Activated effector memory CD4-positive, alpha-beta T cell treated with Interleukin-2 at 50 U/mL for 16 hours (primary cell): Measurements from ENCODE around the gene GNAO1.
A peak's percentile ranks its signal among the peaks of the same experiment; 100 is the strongest.

Experiments
- DNase-seq: peaks from one replicate; pipeline ENCODE4 v3.0.0-alpha.2; 2020

Gene GNAO1

DNA sequence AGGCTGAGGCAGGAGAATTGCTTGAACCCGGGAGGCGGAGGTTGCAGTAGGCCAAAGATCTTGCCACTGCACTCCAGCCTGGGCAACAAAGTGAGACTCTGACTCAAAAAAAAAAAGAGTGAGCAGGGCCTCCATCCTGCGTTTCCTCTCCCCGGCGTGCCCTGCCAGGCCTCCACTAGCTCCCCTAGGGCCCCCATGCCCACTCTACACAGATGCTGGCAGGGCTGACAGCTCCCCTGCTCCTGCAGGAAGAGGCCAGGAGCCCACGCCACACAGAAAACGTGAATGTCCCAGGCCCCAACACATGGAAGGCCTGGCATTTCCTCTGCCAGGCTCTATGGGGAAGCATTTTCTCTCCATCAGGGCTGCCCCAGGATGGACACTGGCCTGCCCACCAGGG lies 124.7 kb downstream of the GNAO1 start:
- no peak for DNase-seq

DNA sequence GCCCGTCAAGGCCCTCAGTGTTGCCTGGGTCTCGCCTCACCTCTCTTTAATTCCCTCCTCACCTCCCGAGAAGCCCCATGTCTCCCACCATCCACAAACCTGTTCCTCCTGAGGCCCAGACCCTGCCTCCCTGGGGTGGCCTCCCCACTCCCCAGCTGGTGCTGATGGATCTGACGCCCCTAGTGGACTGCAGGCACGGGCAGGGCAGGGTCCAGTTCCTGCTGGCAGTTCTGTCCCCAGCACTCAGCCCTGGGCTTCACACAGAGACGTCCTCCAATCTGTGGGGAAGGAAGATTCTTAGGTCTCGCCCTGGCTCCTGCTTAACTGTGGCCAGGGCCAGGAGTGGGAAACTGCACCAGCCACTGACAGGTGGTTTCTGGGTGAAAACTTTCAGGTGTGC lies 125.3 kb downstream of the GNAO1 start:
- DNase-seq = no peak

DNA sequence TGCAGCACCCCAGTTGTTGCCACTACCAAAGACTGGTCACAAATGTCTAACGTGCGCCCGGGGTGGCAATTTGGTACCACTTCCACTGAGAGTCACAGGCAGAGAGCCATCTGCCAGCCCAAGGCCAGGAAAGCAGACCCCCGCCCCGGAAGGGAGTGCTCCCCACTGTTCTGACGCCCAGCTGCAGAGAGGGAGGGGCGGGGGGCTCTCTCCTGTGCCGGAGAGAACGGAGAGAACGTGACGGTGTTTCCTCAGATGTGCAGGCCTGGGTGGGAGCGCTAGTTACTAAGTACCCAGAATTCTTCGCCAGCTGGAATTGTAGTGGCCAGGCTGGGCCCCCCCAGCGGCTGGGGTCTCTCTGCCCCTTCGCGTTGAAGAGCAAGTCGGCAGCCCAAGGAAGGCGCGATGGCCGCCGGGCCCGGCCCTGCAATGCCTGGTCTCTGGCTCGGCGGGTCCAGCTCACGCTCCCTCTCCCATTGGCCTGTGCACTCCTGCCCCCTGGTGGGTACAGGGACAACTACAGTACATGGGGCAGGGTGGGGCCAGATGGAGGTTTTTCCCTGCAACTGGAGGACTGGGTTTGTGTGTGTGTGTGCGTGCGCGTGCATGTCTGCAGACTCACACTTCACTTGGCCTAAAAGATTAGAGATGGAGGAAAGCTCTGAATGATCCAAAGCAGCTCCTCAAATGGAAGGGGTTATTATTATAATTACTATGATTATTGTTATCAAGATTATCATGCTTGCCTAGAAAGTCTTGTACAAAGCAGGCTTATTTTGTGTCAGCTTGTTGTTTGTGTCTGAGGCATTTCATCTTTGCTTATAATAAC lies 126.9 kb downstream of the GNAO1 start:
- DNase-seq = peak; percentile 66

DNA sequence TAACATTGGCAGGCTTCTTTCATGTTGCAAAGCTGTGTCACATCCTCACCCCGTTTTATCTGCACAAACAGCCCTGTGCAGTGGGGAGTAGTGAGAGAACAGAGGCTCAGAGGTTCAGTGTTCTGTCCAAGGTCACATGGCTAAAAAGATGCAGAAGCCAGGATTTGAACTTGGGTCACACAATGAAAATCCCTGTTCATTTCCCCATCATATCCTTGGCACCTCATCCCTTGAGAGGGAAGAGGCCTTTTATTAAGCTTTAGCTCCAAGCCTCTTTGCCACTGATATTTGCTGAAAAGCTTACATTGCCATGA lies 127.5 kb downstream of the GNAO1 start:
- DNase-seq = no peak

DNA sequence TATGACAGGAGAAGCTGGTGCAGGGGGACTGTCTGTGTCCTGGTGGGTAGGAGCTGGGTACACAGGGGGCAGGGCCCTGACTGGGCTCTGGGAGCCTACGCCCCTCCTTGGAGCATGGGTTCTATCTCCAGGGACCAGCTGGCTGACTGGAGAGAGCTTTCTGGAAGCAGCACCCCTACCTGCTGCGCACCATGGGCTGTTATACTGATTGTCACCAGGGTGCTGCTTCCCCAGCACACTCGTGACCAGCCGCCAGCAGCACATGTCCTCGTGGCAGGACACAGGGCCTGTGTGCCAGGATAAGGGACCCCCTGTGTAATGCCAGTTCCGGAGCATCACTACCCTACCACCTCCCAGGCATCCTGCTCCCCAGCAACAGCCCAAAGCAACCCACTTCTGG lies 128.1 kb downstream of the GNAO1 start:
- no peak for DNase-seq

DNA sequence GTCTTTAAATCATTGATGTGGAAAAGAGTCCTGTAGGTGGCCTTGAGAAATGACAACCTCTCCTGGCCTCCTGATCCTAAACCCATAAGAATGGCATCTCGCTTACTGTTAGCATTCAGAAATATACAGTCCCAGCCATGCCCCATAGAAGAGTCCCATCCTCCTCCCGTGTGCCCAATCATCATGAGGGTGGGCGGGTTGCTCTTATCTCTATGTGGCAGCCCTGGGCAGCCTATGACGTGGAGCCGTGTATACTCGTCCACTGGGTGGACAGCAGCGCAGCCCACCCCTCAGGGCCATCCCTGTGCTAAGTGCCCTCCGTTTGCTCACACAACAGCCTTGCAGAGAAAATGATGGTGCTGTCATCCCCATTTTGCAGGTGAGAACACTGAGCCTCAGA lies 128.8 kb downstream of the GNAO1 start:
- no peak for DNase-seq

DNA sequence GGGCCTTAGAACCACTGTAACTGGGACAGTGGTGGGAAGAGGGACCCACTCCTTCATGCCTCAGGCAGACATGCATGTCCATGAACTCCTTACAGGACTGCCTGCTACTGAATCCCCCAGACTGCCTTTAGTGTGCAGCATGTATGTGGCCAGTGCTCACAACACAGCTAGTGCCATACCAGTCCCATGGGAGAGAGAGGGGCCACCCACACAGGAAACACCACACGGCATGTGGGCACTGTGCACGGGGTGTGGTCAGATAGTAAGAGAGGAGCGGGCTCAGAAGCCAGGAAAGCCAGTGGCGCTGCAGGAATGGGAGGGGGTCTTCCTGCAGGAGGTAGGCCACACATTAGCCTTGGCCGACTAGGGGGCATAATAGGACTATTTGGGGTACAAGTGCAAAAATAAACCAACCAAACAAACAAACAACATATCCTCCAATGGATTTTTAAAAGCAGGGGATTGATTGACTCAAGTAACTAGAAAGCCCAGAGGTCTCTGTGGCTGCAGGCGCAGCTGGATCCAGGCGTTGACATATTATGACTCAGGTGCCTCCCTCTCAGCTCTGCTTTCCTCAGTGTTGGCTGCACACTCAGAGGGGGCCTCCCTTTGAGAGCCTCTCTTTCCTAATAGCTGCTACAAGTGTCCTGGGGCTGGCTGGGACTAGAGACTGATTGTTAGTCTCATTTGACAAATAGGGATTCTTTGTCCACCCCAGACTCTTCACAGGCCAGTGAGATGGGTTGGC lies 129.7 kb downstream of the GNAO1 start:
- DNase-seq = no peak

DNA sequence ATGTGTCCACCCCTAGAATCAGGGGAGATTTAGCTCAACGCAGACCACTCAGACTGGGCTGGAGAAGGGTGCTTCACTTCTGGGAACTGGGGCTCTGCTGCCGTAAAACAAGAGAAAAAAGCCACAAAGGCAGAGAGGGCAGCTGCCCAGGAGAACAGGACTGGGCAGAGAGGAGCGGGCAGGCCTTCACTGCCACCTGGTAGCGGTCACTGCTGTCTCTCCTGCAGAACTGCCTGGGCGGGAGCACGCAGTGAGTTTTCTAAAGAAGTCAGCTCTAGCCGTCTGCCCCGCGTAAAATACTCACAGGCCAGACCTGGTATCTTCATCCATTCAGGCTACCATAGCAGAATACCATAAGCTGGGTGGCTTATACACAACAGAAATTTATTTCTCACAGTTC lies 130.3 kb downstream of the GNAO1 start:
- DNase-seq = no peak

DNA sequence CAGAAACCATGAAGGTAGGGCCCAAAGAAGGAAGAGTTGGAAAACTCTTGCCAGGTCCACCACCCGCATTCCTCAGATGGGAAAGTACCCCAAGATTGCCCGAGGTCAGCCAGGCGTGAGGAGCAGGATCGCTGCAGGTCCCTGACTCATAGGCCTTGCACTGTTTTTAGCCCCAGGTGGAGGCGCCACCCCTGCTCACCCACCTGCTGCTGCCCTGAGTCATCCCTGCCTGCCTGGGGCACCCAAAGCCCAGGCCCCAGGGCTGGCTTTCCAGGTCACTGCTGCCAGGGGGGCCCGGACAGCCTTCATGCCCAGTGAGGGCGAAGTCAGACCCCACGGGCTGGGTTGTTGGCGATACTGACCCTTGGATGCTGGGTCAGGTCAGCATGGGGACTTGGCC lies 133.1 kb downstream of the GNAO1 start:
- no peak for DNase-seq

DNA sequence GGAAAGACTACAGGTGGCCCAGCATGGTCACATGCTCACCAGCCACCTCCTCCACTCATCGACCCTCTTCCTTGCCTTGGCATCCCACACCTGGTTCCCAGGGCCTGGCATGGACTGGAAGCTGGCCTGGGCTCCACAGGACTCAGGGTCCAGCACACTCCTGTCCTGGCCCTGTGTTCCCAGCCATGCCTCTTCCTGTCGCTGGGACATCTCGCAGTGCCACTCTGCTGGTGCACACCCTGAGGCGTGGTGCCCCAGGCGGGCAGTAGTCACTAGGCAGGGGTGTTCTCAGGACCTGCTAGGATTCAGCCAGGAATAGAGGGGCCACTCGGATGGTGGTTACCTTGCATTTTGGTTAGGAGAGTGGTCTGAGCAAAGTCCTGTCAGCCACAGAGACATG lies 134.7 kb downstream of the GNAO1 start:
- no peak for DNase-seq

DNA sequence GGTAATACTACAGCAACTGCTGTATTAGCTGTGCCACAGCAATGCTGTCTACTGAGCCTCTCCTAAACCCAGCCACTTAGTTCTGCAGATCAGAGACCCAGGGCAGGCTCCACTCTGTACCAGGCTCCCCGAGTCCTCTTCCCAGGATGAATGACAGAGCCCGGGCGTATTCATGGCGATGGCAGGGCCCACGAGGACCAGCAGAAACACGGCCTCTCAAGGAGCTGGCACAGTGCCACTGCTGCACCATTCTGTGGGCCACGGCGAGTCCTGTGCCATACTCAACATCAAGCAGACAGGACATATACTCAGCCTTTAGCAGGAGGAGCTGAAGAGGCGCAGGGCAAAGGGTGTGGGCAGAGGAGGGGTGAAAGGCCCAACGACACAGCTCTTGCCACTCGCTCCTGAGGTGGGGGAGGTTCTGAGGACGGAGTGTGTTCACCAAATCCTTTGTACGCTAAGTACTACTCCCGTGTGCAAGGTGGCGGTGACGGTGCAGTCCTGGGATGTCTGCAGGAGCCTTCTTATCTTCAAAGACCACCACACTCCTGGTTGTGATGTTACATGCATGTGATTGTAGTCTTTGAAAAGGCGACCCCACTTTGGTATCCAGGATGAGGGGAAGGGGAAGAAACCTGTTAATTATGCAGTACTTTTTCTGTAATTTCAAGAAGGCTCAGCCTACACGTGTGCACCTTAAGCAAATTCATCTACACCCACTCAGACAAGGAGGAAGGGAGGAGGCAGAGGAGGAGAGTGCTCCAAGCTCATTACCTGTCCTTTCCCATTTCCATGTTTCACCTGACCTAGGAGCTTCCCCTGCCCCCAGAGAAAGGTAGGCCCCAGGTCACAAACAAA lies 136.0 kb downstream of the GNAO1 start:
- no peak for DNase-seq

DNA sequence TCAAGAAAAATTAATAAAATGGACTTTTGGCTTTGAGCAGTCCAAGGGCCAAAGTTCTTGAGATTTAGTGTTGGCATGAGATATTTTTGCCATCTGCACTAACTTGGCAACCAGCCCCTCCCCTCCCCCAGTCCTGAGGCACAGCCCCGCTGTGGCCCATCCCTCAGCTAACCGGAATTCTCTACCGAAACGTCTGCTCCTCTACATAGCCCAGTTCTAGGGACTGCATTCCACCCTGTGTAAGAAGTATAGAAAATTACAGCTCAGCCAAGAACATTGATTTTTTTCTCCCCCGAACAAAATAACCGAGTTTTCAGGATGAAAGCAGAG lies 136.6 kb downstream of the GNAO1 start:
- no peak for DNase-seq

DNA sequence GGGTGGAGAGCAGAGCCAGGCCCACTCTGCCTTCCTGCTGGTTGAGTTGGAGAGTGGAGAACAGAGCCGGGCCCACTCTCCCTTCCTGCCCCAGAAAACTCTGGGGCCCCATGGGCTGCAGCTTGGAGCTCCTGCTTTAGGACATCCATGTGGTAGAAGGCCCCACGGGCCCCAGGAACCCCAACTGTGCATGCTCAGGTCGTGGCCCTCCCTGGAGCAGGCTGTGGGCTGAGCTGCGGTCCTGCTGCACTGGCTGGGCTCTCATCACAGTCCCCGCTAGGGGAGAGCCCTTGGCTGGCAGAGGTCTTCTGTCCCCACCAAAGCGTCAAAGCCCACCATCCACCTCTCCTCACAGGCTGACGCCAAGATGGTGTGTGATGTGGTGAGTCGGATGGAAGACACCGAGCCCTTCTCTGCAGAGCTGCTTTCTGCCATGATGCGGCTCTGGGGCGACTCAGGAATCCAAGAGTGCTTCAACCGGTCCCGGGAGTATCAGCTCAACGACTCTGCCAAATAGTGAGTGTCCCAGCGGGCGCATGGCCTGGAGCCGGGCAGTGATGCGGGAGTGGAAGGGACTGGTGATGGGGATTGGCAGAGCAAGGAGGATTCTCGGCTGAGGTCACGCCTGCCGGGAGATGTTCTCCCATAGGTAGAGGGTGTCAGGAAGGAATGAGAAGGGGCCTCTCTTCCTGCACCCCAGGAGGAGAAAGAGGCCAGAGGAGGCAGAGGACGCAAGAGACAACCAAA lies 137.2 kb downstream of the GNAO1 start:
- DNase-seq = no peak

DNA sequence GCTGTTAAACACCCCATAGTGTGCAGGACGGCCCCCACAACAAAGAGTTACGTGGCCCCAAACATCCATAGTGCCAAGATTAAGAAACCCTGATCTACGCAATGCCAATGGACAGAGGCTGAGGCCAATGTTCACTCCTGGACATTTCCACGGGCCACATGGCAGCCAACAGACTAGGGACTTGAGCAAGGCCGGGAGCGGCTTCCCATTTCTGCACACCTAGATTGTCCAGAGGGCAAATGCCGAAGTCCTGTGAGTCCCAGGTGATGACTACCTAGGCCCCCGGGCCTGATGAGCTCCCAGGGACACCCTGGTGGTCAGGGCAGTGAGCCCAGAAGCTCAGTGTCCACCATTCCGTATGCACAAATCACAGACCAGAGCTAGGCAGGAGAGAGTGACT lies 138.6 kb downstream of the GNAO1 start:
- no peak for DNase-seq

DNA sequence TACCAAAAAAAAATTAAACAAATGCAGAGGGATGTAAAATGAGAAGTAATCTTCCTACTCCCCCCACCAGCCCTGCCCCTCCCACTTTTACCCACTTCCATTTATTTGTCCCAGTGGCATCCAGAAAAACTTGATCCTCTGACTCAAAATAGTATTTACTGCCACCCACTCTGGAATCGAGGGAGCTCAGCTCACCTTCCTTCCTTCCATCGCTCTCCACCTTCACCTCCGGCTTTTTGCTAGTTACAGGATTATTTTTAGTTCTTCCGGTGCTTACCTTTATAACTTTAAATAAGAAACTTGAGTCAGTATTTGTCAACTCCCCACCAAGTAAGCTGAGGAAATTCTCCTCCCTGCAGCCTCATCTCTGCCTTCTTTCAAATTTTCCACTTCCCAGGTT lies 139.2 kb downstream of the GNAO1 start:
- DNase-seq = no peak

DNA sequence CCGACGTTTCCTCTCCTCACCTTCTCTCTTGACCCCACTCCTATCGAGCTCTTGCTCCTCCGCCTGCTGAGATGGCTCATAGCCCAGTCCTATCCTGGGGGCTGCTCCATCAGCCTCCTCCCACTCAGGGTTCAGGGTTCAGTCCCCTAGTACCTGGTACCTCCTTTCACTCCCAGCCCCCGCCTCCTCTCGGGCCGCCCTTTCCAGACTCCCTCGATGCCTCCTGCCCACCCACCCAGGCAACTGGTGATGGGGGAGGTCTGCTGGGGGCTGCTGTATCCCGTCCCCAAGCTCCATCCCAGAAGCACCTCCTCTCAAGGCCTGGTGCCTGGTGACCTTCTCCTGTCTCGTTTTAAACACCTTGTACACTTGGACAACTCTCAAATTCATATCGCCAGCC lies 140.1 kb downstream of the GNAO1 start:
- DNase-seq = no peak

DNA sequence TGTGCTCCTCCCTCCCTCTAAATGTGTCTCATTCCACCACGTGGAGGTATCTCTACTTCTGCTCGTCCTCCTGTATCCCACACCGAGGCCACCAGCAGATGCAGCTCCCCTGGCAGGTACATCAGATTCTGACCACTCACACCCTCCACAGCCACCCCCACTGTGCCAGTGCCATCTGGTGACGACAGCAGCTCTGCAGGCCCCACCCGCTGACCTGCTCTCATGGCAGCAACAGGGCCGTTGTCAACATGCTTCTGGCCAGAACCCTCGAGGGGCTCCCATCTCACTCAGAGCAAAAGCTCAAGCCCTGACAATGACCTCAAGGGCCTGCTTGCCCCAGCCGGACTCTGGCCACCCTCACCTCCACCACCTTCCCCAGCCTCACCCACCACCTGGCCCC lies 140.6 kb downstream of the GNAO1 start:
- no peak for DNase-seq

DNA sequence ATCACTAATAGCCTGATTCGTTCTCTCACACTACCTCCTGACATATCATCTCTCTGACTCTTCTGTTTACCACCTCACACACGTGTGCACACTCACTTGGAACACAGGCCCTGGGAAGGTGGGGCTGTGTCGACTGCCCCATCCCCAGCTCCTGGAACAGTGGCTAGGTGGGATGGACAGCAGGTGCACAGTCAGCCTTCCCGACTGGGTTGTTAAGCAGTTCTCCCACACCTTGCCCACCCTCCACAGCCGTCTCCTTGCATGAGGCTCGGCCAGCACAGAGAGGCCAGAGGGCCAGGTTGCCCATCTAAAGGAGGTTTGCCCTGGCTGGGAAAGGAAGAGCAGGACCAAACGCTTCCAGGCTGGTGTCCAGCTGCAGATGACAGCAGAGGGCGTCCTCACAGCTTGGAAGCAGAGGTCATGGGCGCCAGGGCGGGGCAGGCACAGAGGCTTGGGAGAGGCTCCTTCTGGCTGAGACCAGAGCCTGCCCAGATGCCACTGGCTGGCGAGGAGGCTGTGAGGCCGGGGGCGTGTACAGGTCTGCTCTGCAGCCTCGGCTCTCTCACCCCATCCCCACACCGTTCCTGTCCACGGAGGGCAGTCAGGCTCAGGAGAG lies 141.3 kb downstream of the GNAO1 start:
- no peak for DNase-seq

DNA sequence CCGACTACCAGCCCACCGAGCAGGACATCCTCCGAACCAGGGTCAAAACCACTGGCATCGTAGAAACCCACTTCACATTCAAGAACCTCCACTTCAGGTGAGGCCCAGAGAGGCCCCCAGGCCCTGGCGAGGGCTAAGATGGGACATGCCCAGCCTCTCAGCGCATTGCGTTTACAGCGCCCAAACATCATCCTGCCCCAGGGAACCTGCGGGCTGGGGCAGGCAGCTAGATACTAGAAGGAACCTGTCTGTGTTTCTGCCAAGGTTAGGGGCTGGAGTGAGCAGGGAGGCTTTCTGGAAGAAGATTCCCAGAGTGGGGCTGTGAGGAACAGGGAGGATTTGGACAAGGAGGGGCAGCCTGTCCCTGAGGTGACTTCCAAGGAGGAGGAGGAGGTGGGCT lies 143.5 kb downstream of the GNAO1 start:
- DNase-seq = no peak

DNA sequence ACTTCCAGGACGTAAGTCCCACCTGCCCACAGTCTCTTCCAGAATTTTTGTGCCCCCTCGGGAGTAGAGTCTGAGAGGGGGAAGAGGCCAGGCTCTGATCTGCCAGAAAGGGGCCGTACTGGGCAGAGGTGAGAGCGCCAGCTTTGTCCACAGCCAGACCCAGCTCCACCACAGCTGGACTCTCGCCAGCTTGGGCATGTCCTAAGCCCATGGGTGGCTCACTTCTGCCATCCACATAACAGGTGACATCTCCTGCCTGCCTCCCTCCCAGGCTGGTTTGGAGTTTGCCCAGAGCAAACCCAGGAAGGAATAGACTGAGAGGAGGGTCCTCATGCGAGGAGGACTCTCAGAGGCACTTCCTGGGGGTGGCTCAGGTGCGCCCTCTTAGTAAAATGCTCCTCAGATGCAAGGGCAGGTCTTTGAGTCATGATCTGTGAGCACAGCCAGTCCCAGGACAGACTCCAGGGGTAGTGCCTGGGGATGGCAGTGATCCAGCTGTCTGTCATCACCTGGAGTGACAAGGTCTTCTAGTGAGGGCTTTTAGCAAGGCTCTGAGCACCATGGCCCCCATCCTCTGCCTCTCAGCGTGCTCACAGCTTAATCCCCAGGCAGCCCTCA lies 144.9 kb downstream of the GNAO1 start:
- DNase-seq = no peak

DNA sequence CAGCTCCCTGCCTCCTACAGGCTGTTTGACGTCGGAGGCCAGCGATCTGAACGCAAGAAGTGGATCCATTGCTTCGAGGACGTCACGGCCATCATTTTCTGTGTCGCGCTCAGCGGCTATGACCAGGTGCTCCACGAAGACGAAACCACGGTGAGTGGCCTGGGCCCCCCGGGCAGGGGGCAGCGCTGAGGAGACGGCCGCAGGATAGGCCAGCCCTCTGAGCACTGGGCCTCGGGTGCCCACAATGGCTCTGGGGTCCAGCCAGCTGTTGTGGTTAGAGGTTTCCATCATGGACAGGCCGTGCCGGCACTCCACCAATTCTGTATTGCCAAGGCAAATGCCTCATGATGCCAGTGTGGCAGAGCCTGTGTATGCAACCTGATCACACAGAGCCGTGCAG lies 145.4 kb downstream of the GNAO1 start:
- DNase-seq = no peak

DNA sequence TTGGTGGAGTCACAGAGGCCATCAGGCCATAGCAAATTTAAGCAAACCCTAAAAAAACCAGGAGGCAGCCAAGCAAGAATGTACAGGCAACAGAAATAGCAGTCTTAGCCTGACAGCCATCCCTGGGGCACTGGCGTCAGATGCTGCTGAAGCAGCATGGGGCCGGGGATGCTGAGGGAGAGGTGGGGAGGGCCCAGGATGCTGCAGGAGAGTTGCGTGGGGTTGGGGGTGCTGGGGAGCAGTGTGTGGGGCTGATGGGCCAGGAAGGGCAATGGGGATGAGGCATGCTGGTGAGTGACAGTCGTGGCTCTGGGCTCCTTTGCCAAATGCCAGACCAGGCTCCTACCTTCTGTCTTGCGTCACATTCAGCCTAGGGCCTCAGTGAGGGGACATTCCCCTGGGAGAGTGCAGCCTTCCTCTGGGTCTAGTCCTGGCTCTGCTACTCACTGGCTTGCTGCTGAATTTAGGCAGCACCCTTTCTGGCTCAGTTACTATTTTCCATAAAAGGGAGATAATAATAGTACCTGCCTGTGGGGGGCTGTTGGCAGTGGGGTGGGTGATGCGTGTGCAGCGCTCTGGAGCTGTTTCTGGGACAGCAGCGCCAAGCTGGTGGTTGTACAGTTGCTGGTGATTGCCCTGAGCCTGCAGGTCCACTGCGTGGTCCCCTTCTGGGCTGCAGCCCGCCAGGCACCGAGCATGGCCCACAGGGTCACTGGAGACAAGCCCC lies 146.0 kb downstream of the GNAO1 start:
- DNase-seq = no peak
